HepG2 (cell line): Measurements from ENCODE around the gene PAPSS1. TPM values are rescaled to one million over a fixed set of nuclear protein-coding genes. Genes with fewer than 3 reads are reported as not detected.

ENCODE experiments used
- ATAC-seq: fragments of 200-7000 bp; cut with Tn5 transposase; 3 replicates; pipeline ENCODE4 v1.9.1; 2020; ENCODE audit warnings: mild to moderate bottlenecking, moderate library complexity
- BruUV-seq: library from RNA; stranded (reverse); fragments of 400-500 nt; replicated peaks from 2 replicates; lab custom pipeline; 2021; lab: Mats Ljungman, UMichigan
- CTCF ChIA-PET: fragments of 300-600 bp; formaldehyde crosslinking; extraction: SDS; loops from one replicate; lab custom pipeline; 2021; ENCODE audit warnings: low total read pairs, inconsistent platforms, low intra/inter-chr PET ratio; lab: Yijun Ruan, JAX
- POLR2A ChIA-PET: fragments of 350-600 bp; sonication (Branson Sonifier 250); formaldehyde crosslinking; loops from one replicate; lab custom pipeline; 2020; ENCODE audit warnings: antibody characterized with exemption, inconsistent platforms; lab: Yijun Ruan, JAX
- DNase-seq: peaks from one replicate; pipeline ENCODE4 v3.0.0-alpha.2; 2015; ENCODE audit warnings: low spot score
- FAIRE-seq: peaks from 3 replicates; lab custom pipeline; 2011; peaks lifted over from hg19 to GRCh38; lab: Jason Lieb, UNC
- H2AFZ ChIP-seq: one replicate; pipeline ENCODE4 v1.6.1; 2011; ENCODE audit warnings: low read length, inconsistent platforms
- H3K27ac ChIP-seq: fragments of 300-600 bp; 3 replicates; pipeline ENCODE4 v1.8.0; 2011; ENCODE audit warnings: mixed run types, mild to moderate bottlenecking, mixed read lengths, low read length, inconsistent platforms; ENCODE audit not compliant: insufficient read depth; ENCODE audit errors: extremely low read length
- H3K27me3 ChIP-seq, 2 experiments: fragments of 200-600 bp in 1 of 2; 2 replicates in 1 of 2; 3 replicates in 1 of 2; pipeline versions ENCODE4 v1.6.0 to v1.8.0; 2011; ENCODE audit warnings: low read length in 2 of 2, mild to moderate bottlenecking in 2 of 2, moderate library complexity in 2 of 2, inconsistent platforms in 1 of 2; ENCODE audit not compliant: insufficient read depth in 2 of 2, control insufficient read depth in 1 of 2
- H3K36me3 ChIP-seq, 2 experiments: fragments of 200-600 bp in 1 of 2; replicated peaks in 1 of 2; 2 replicates in 1 of 2; 3 replicates in 1 of 2; pipeline versions ENCODE4 v1.5.1 to v1.8.0; 2011; ENCODE audit warnings: low read length in 2 of 2, inconsistent platforms in 1 of 2; ENCODE audit not compliant: insufficient read depth in 2 of 2, control insufficient read depth in 1 of 2
- H3K4me1 ChIP-seq: 2 replicates; pipeline ENCODE4 v1.5.1; 2012; ENCODE audit warnings: low read length, inconsistent platforms; ENCODE audit not compliant: insufficient read depth
- H3K4me2 ChIP-seq: 2 replicates; pipeline ENCODE4 v1.6.0; 2011; ENCODE audit warnings: low read depth, low read length, inconsistent platforms
- H3K4me3 ChIP-seq, 3 experiments: fragments of 200-600 bp in 1 of 3; sonication (generic), shearing (Covaris generic) in 1 of 3; replicated peaks in 1 of 3; 2 replicates each; pipeline ENCODE4 v1.5.1; 2011 to 2016; ENCODE audit warnings: low read length in 3 of 3, inconsistent platforms in 2 of 3, low read depth in 2 of 3, mild to moderate bottlenecking in 2 of 3, control low read depth in 1 of 3, mixed read lengths in 1 of 3; ENCODE audit not compliant: insufficient read depth in 1 of 3
- H3K79me2 ChIP-seq: one replicate; pipeline ENCODE4 v1.6.1; 2011; ENCODE audit warnings: low read length, inconsistent platforms; ENCODE audit not compliant: insufficient read depth
- H3K9ac ChIP-seq: 2 replicates; pipeline ENCODE4 v1.6.0; 2011; ENCODE audit warnings: mild to moderate bottlenecking, low read depth, low read length, inconsistent platforms; ENCODE audit not compliant: insufficient read depth
- H3K9me3 ChIP-seq: 2 replicates; pipeline ENCODE4 v1.5.1; 2012; ENCODE audit warnings: mild to moderate bottlenecking, low read length
- H4K20me1 ChIP-seq: 2 replicates; pipeline ENCODE4 v1.6.0; 2011; ENCODE audit warnings: inconsistent platforms, mild to moderate bottlenecking, low read length, moderate library complexity; ENCODE audit not compliant: insufficient read depth
- GZF1 ChIP-seq: sonication (generic); formaldehyde crosslinking; IDR thresholded peaks from 2 replicates; pipeline ENCODE4 v1.5.1; 2020; ENCODE audit warnings: mild to moderate bottlenecking, missing genetic modification reagents
- HDAC6 ChIP-seq: fragments of 200-600 bp; sonication (generic); IDR thresholded peaks from 2 replicates; pipeline ENCODE4 v1.7.0; 2017; ENCODE audit warnings: mild to moderate bottlenecking, antibody characterized with exemption, low read length, low read depth
- HNRNPH1 ChIP-seq: fragments of 200-400 bp; formaldehyde crosslinking; optimal IDR thresholded peaks from 2 replicates; pipeline ENCODE3; 2017; ENCODE audit warnings: mild to moderate bottlenecking, low read depth, low read length
- HOXA3 ChIP-seq: sonication (generic); formaldehyde crosslinking; IDR thresholded peaks from 2 replicates; pipeline ENCODE4 v1.5.0; 2020; ENCODE audit warnings: missing genetic modification reagents
- JARID2 ChIP-seq: sonication (generic); formaldehyde crosslinking; IDR thresholded peaks from 2 replicates; pipeline ENCODE4 v1.8.1; 2023; ENCODE audit warnings: missing genetic modification reagents, inconsistent platforms; ENCODE audit not compliant: insufficient replicate concordance
- KDM2A ChIP-seq: sonication (generic); formaldehyde crosslinking; IDR thresholded peaks from 2 replicates; pipeline ENCODE4 v1.4.0; 2020; ENCODE audit warnings: low read depth, missing genetic modification reagents, borderline replicate concordance
- NAIF1 ChIP-seq: sonication (generic); formaldehyde crosslinking; IDR thresholded peaks from 2 replicates; pipeline ENCODE4 v1.5.0; 2020; ENCODE audit warnings: mild to moderate bottlenecking, missing genetic modification reagents, borderline replicate concordance
- NR1H2 ChIP-seq: sonication (generic); formaldehyde crosslinking; IDR thresholded peaks from 2 replicates; pipeline ENCODE4 v1.8.1; 2022; ENCODE audit warnings: low read depth, missing genetic modification reagents, borderline replicate concordance
- RARA ChIP-seq: IDR thresholded peaks from 2 replicates; pipeline ENCODE4 v1.6.1; 2016; ENCODE audit warnings: missing genetic modification reagents, missing compliant biosample characterization
- RBAK ChIP-seq: sonication (generic); formaldehyde crosslinking; IDR thresholded peaks from 2 replicates; pipeline ENCODE4 v1.5.1; 2020; ENCODE audit warnings: mild to moderate bottlenecking, missing genetic modification reagents
- SP2 ChIP-seq: sonication (generic); formaldehyde crosslinking; IDR thresholded peaks from 2 replicates; pipeline ENCODE4 v1.5.1; 2020; ENCODE audit warnings: mild to moderate bottlenecking, missing genetic modification reagents
- ZFP37 ChIP-seq: sonication (generic); formaldehyde crosslinking; IDR thresholded peaks from 2 replicates; pipeline ENCODE4 v1.4.0; 2020; ENCODE audit warnings: missing genetic modification reagents, borderline replicate concordance
- ZNF205 ChIP-seq: IDR thresholded peaks from 2 replicates; pipeline ENCODE4 v1.6.1; 2018; ENCODE audit warnings: missing biosample characterization, missing genetic modification reagents
- ZNF282 ChIP-seq: fragments of 450-650 bp; IDR thresholded peaks from 2 replicates; pipeline ENCODE4 v1.6.1; 2018; ENCODE audit not compliant: partially characterized antibody
- ZNF382 ChIP-seq: sonication (generic); formaldehyde crosslinking; IDR thresholded peaks from 2 replicates; pipeline ENCODE4 v1.5.0; 2020; ENCODE audit warnings: missing genetic modification reagents, mild to moderate bottlenecking, borderline replicate concordance
- ZNF605 ChIP-seq: sonication (generic); formaldehyde crosslinking; IDR thresholded peaks from 2 replicates; pipeline ENCODE4 v1.8.0; 2022; ENCODE audit warnings: mild to moderate bottlenecking, missing genetic modification reagents
- WGBS: methylation state at CpG from one replicate; pipeline ENCODE4 v1.1.6; 2017; ENCODE audit warnings: low lambda C conversion rate; 5-methylcytosine and 5-hydroxymethylcytosine counted together
- in situ Hi-C: cut with HindIII; loops from 2 replicates; pipeline ENCODE4 v1.10.0; 2017; ENCODE audit warnings: low pct_unique_long_range_greater_than_20kb; ENCODE audit not compliant: extremely low pct_ligation_motif_present
- intact Hi-C: fragments of 100-400 bp; cut with micrococcal nuclease; formaldehyde crosslinking; loops from one replicate; pipeline ENCODE4 v1.10.0; 2022; ENCODE audit not compliant: unreplicated experiment
- polyA plus RNA-seq, 8 experiments: library from polyadenylated mRNA; depleted of rRNA in 3 of 8; stranded (reverse) in 7 of 8; unstranded in 1 of 8; fragments of >200 nt; fragmentation: Illumina TruSeq in 4 of 8; extraction: Trizol in 4 of 8; gene quantifications; 2 replicates each; pipeline versions ENCODE4 v1.2.1 to v1.2.3, GENCODE V29; 2011 to 2016; ENCODE audit warnings: low read depth in 4 of 8, missing spikeins in 1 of 8, mixed read lengths in 1 of 8; ENCODE audit not compliant: insufficient read depth in 1 of 8
- total RNA-seq, 5 experiments: library from RNA; depleted of rRNA; stranded (reverse); fragments of >200 nt; fragmentation: Illumina TruSeq; extraction: Trizol; gene quantifications; 2 replicates each; pipeline ENCODE4 v1.2.3, GENCODE V29; 2016; ENCODE audit warnings: low read depth in 1 of 5
- TF ChIP-seq, protein P1 (sequence below): sonication (generic); formaldehyde crosslinking; IDR thresholded peaks from 2 replicates; pipeline ENCODE4 v1.5.0; 2020; ENCODE audit warnings: missing genetic modification reagents
- TF ChIP-seq, protein P2 (sequence below): IDR thresholded peaks from 2 replicates; pipeline ENCODE4 v1.6.1; 2018; ENCODE audit warnings: missing genetic modification reagents
- TF ChIP-seq, protein P3 (sequence below): fragments of 450-650 bp; IDR thresholded peaks from 2 replicates; pipeline ENCODE4 v1.6.1; 2016

Gene PAPSS1
- total and polyA plus RNA-seq, 2 of the 13 experiments (the other 11 are each of a cell fraction or from before 2014, with no cell fraction given) = 105 to 126 TPM

DNA sequence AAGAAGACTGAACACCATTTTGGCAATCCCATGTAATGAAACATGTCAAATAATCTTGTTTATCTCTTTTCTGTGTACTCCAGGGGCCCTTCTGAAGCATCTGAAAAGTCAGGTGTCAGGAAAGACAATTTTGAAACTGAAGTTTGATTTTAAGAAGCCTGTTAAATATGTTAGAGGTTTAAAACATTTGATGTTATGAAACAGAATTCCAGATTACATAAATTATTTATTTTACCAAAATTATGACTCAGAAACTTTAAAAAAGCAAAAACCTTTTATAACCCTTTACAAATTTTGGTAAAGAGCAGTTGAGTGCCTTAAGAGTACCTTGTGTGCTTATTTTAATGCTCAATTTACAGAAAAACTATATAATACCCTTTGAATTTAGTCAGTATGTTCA, 130.8 kb downstream of the PAPSS1 start:
- Histone ChIP-seq H3K27ac (no peak overlapping the region), H2AFZ (no peak overlapping the region), H3K9me3 (no peaks in the 10 kb centered on the region), H3K4me2 (no peak overlapping the region), H3K4me3 (no peak overlapping the region), H3K4me1 (peaks cover 18% of the 10 kb centered on the region), H3K9ac (no peak overlapping the region), H3K27me3 (no peaks in the 10 kb centered on the region), H4K20me1 (no peaks in the 10 kb centered on the region), H3K79me2 (no peaks in the 10 kb centered on the region), H3K36me3 (no peaks in the 10 kb centered on the region)
- CTCF ChIA-PET = no interaction called here
- ATAC-seq = no peak
- POLR2A ChIA-PET = no interaction called here
- no peak for FAIRE-seq
- TF ChIP-seq, protein P1, sequence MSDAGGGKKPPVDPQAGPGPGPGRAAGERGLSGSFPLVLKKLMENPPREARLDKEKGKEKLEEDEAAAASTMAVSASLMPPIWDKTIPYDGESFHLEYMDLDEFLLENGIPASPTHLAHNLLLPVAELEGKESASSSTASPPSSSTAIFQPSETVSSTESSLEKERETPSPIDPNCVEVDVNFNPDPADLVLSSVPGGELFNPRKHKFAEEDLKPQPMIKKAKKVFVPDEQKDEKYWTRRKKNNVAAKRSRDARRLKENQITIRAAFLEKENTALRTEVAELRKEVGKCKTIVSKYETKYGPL = no peak
- TF ChIP-seq, protein P2, sequence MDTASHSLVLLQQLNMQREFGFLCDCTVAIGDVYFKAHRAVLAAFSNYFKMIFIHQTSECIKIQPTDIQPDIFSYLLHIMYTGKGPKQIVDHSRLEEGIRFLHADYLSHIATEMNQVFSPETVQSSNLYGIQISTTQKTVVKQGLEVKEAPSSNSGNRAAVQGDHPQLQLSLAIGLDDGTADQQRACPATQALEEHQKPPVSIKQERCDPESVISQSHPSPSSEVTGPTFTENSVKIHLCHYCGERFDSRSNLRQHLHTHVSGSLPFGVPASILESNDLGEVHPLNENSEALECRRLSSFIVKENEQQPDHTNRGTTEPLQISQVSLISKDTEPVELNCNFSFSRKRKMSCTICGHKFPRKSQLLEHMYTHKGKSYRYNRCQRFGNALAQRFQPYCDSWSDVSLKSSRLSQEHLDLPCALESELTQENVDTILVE = no peak
- TF ChIP-seq HOXA3 (CRISPR knock-in tag) = no peak
- TF ChIP-seq HDAC6 = no peak
- TF ChIP-seq RARA (CRISPR knock-in tag) = no peak
- no peak for TF ChIP-seq HNRNPH1
- TF ChIP-seq SP2 = no peak
- DNase-seq = no peak
- in situ Hi-C loops = no loop called here
- BruUV-seq = no TSS peak
- intact Hi-C loops = no loop called here

DNA sequence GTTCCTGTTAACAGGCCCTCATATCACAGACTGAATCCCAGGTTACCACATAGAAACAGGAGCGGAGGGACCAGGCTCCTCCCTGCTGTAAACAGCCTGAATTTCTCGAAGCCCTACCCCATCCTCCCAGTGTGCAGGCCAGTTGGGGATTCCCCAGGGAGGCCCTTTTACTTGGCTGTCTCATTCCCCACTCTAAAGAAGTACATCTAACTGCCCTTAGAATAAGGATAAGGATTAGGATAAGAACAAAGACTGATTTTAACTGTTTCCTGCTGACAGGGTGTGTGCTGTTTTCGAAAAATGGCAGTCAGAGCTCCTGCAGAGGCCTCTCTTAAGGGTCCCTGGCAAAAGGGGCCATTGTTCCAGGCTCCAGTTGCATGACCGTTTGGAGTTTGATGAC, 133.7 kb downstream of the PAPSS1 start:
- Histone ChIP-seq H3K79me2 (no peaks in the 10 kb centered on the region), H3K27me3 (no peaks in the 10 kb centered on the region), H3K4me3 (no peak overlapping the region), H3K27ac (no peak overlapping the region), H2AFZ (no peak overlapping the region), H3K4me2 (no peak overlapping the region; the same call in 1 of the 2 replicates), H3K4me1 (no peaks in the 10 kb centered on the region), H4K20me1 (no peaks in the 10 kb centered on the region), H3K36me3 (no peaks in the 10 kb centered on the region), H3K9ac (no peak overlapping the region), H3K9me3 (no peaks in the 10 kb centered on the region)
- no TSS peak for BruUV-seq
- ChIA-PET POLR2A (no interaction called here), CTCF (no interaction called here)
- in situ Hi-C loops = no loop called here
- no peak for FAIRE-seq
- intact Hi-C loops = no loop called here
- ATAC-seq = no peak
- no peak for DNase-seq
- WGBS = 12% methylated on average over 4 of the region's 4 CpGs
- TF ChIP-seq ZNF382 (CRISPR knock-in tag) (no peak), NR1H2 (CRISPR knock-in tag) (no peak), GZF1 (CRISPR knock-in tag) (no peak), ZNF282 (no peak), ZNF205 (no peak), ZNF605 (no peak), RBAK (CRISPR knock-in tag) (no peak), ZFP37 (no peak), KDM2A (CRISPR knock-in tag) (no peak), NAIF1 (CRISPR knock-in tag) (no peak), JARID2 (no peak)
- TF ChIP-seq, protein P3, sequence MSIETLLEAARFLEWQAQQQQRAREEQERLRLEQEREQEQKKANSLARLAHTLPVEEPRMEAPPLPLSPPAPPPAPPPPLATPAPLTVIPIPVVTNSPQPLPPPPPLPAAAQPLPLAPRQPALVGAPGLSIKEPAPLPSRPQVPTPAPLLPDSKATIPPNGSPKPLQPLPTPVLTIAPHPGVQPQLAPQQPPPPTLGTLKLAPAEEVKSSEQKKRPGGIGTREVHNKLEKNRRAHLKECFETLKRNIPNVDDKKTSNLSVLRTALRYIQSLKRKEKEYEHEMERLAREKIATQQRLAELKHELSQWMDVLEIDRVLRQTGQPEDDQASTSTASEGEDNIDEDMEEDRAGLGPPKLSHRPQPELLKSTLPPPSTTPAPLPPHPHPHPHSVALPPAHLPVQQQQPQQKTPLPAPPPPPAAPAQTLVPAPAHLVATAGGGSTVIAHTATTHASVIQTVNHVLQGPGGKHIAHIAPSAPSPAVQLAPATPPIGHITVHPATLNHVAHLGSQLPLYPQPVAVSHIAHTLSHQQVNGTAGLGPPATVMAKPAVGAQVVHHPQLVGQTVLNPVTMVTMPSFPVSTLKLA = no peak
